ENCODE measurements around the gene MOV10. TPM values are rescaled to one million over a fixed set of nuclear protein-coding genes. Genes with fewer than 3 reads are reported as not detected.
A peak's percentile ranks its signal among the peaks of the same experiment; 100 is the strongest.

The MOV10 gene
- total RNA-seq, 2 donors from 2014 or later: 26.2 to 29.3 TPM

- ATAC-seq: peak; percentile 88
- H3K9me3 ChIP-seq: no peaks in the 10 kb centered on the region
- H3K27me3 ChIP-seq: no peaks in the 10 kb centered on the region
- peak overlapping the region; percentile 89 to 95 (median 90) for H3K27ac ChIP-seq
- peaks cover 40% of the 10 kb centered on the region for H3K4me1 ChIP-seq
- TF ChIP-seq CTCF (IDR thresholded peaks at IDR 0.05) (peak; percentile 92 to 97 (median 94)), POLR2A (IDR thresholded peaks at IDR 0.05) (no peak)
- peak; percentile 91 to 93 (median 92) for DNase-seq
- intact Hi-C loops (cut with DNase I): no loop called here
- H3K4me3 ChIP-seq: peak overlapping the region; percentile 12 to 65
- WGBS, 2 donors: 5 to 20% methylated on average over 10 to 37 of the region's 42 CpGs
- no peaks in the 10 kb centered on the region for H3K36me3 ChIP-seq (replicated peaks in 1 of 2; ENCODE audit: insufficient read depth in 1 of 2, low read depth in 2 of 2)
Measured at GRCh38 chr1:112707221-112708001, 33.0 kb downstream of the MOV10 start.

- intact Hi-C loops (cut with DNase I): no loop called here
Measured at GRCh38 chr1:112708002-112708448, 33.6 kb downstream of the MOV10 start.

DNA sequence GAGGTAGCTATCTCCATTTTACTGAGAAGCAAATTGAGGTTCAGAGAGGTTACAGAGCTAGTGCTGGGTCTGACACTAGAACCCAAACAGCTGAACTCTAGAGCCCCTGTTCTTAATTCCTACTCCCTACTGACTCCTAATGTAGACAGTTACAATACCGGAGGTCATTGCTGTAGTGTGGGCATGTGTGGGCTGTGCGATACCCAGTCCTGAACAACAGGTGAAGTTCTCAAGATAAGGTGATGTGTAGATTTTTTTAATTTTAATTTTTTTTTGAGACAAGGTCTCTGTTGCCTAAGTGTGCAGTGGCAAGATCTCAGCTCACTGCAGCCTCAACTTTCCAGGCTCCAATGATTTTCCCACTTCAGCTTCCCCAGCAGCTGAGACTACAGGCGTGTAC, 34.0 kb downstream of the MOV10 start:
- Histone ChIP-seq H3K27ac (no peak overlapping the region), H3K4me3 (no peak overlapping the region), H3K4me1 (peaks cover 37% of the 10 kb centered on the region), H3K36me3 (replicated peaks in 1 of 2; ENCODE audit: insufficient read depth in 1 of 2, low read depth in 2 of 2) (no peaks in the 10 kb centered on the region), H3K9me3 (no peaks in the 10 kb centered on the region), H3K27me3 (no peaks in the 10 kb centered on the region)
- TF ChIP-seq POLR2A (IDR thresholded peaks at IDR 0.05) (no peak), CTCF (IDR thresholded peaks at IDR 0.05) (no peak)
- intact Hi-C loops (cut with DNase I): no loop called here
- 80 to 91% methylated on average over 3 of the region's 3 CpGs for WGBS, 2 donors
- ATAC-seq (no peak), DNase-seq (no peak)

More at GRCh38 chr1:112708002-112708448, 33.6 kb downstream of the MOV10 start:
- Histone ChIP-seq H3K27ac (peak overlapping the region in 2 of 4 donors; percentile 89 to 95), H3K9me3 (no peaks in the 10 kb centered on the region), H3K4me3 (no peak overlapping the region), H3K4me1 (peaks cover 37% of the 10 kb centered on the region), H3K27me3 (no peaks in the 10 kb centered on the region), H3K36me3 (replicated peaks in 1 of 2; ENCODE audit: insufficient read depth in 1 of 2, low read depth in 2 of 2) (no peaks in the 10 kb centered on the region)
- TF ChIP-seq CTCF (IDR thresholded peaks at IDR 0.05) (no peak), POLR2A (IDR thresholded peaks at IDR 0.05) (no peak)
- 60 to 69% methylated on average over 6 of the region's 6 CpGs for WGBS, 2 donors
- no peak for DNase-seq
- no peak for ATAC-seq

DNA sequence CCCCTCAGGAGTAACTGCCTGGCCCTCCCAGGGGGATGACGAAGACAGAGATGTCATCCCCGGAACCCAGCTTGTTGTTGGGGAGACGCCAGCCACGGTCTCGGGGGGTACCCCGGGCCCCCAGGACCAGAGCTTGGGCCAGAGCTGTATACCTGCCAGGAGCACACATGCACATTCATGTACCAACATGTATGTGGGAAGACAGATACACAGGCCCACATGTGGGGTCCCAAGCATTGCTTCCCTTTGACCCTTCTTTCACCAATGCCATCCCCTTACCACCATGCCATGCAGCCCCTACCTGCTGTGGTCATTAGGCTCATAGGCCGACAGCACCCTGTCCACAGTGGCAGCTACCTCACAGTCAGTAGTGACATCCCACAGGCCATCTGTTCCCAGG, 35.7 kb downstream of the MOV10 start:
- ATAC-seq: no peak
- Histone ChIP-seq H3K27ac (no peak overlapping the region), H3K4me3 (no peak overlapping the region), H3K9me3 (no peaks in the 10 kb centered on the region), H3K36me3 (replicated peaks in 1 of 2; ENCODE audit: insufficient read depth in 1 of 2, low read depth in 2 of 2) (no peaks in the 10 kb centered on the region), H3K27me3 (no peaks in the 10 kb centered on the region), H3K4me1 (peaks cover 35% of the 10 kb centered on the region)
- 78 to 85% methylated on average over 7 of the region's 7 CpGs for WGBS, 2 donors
- intact Hi-C loops (cut with DNase I): loop anchor here (10.0 kb wide), 1 partner anchor 335 kb away; no protein-coding TSS in a partner anchor
- TF ChIP-seq POLR2A (IDR thresholded peaks at IDR 0.05) (no peak), CTCF (IDR thresholded peaks at IDR 0.05) (no peak)
- no peak for DNase-seq
